Ascending aorta (tissue), 2 donors: ENCODE results near the gene TCERG1L. TPM values are rescaled to one million over a fixed set of nuclear protein-coding genes. Genes with fewer than 3 reads are reported as not detected.

Experiments
- DNase-seq, 2 donors: peaks; one replicate each; pipeline ENCODE4 v3.0.0-alpha.2; 2019; ENCODE audit warnings: low spot score in 2 of 2
- H3K27ac ChIP-seq, 2 donors: fragments of 200-600 bp; sonication (generic); one replicate each; pipeline ENCODE4 v1.5.1; 2016 to 2017; ENCODE audit warnings: mild to moderate bottlenecking in 1 of 2
- H3K27me3 ChIP-seq: fragments of 200-600 bp; sonication (generic); one replicate; pipeline ENCODE4 v1.5.1; 2017
- H3K36me3 ChIP-seq, 2 donors: fragments of 200-600 bp; sonication (generic); one replicate each; pipeline ENCODE4 v1.5.1; 2016
- H3K4me1 ChIP-seq, 2 donors: fragments of 200-600 bp; sonication (generic); one replicate each; pipeline ENCODE4 v1.5.1; 2016 to 2017; ENCODE audit warnings: mild to moderate bottlenecking in 1 of 2
- H3K4me3 ChIP-seq, 2 donors: fragments of 200-600 bp; sonication (generic); one replicate each; pipeline ENCODE4 v1.5.1; 2016 to 2017; ENCODE audit warnings: mild to moderate bottlenecking in 1 of 2
- H3K9me3 ChIP-seq, 2 donors: fragments of 200-600 bp; sonication (generic); one replicate each; pipeline ENCODE4 v1.5.1; 2016
- intact Hi-C: fragments of 100-400 bp; cut with DNase I; formaldehyde crosslinking; loops from one replicate; pipeline ENCODE4 v1.15.1; 2023
- total RNA-seq: library from RNA; depleted of rRNA; stranded (reverse); fragments of >200 nt; gene quantifications from one replicate; pipeline ENCODE4 v1.1.0, GENCODE V29; 2016
- TF ChIP-seq, protein P1 (sequence below), 3 experiments: fragments of 200-600 bp in 2 of 3; fragments of 450-650 bp in 1 of 3; sonication (generic) in 2 of 3; IDR thresholded peaks; one replicate each; pipeline ENCODE4 v1.5.1; 2016 to 2019; ENCODE audit warnings: antibody characterized with exemption in 3 of 3, mild to moderate bottlenecking in 1 of 3, moderate library complexity in 1 of 3

TCERG1L gene
- total RNA-seq, 1 donor from 2014 or later: not detected

DNA sequence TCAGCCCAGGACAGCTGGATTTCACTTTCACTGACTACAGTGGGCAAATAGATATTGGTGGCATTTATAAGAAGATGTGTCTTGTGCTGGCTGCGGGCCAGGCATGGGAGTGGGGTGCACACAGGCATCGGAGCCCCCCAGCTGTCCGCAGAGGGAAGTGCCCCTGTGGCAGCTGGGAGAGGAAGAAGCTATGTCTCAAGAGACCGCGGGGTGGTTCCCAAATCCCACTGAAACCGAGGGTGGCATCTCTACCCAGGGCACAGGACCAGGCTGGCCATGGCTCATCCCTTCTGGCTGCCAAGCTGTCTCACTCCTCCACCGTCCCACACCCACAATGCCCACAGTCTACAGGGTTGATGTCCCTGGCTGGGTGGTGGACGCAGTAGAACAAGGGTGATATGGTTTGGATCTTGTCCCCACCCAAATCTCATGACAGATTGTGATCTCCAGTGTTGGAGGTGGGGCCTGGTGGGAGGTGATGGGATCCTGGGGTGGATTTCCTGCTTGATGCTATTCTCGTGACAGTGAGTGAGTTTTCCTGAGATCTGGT lies 94.8 kb downstream of the TCERG1L start:
- TF ChIP-seq, protein P1, sequence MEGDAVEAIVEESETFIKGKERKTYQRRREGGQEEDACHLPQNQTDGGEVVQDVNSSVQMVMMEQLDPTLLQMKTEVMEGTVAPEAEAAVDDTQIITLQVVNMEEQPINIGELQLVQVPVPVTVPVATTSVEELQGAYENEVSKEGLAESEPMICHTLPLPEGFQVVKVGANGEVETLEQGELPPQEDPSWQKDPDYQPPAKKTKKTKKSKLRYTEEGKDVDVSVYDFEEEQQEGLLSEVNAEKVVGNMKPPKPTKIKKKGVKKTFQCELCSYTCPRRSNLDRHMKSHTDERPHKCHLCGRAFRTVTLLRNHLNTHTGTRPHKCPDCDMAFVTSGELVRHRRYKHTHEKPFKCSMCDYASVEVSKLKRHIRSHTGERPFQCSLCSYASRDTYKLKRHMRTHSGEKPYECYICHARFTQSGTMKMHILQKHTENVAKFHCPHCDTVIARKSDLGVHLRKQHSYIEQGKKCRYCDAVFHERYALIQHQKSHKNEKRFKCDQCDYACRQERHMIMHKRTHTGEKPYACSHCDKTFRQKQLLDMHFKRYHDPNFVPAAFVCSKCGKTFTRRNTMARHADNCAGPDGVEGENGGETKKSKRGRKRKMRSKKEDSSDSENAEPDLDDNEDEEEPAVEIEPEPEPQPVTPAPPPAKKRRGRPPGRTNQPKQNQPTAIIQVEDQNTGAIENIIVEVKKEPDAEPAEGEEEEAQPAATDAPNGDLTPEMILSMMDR (IDR thresholded peaks at IDR 0.05): no peak
- Histone ChIP-seq H3K27ac (no peak overlapping the region), H3K4me1 (no peaks in the 10 kb centered on the region), H3K9me3 (no peaks in the 10 kb centered on the region), H3K27me3 (no peaks in the 10 kb centered on the region), H3K4me3 (no peak overlapping the region), H3K36me3 (no peaks in the 10 kb centered on the region)
- intact Hi-C loops: no loop called here
- DNase-seq: no peak

DNA sequence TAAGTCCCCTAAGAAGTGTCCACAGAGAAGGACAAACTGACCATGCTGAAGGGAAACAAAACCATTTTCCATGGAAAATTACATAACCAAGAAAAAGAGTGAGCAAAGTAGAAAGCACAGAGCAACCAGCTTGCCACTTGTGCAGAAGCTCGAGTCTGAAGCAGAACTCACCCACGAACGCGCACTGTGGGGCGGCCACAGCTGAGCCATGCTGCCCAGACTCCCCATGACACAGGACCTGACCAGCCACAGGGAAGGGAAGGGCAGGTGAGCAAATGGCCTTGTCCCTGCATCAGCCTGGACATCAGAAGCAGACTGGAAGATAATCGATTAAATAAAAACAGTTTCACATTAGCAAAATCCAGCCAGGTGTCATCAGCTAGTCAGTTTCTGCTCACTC lies 95.7 kb downstream of the TCERG1L start:
- TF ChIP-seq, protein P1 (IDR thresholded peaks at IDR 0.05): no peak
- Histone ChIP-seq H3K9me3 (no peaks in the 10 kb centered on the region), H3K4me3 (no peak overlapping the region), H3K36me3 (no peaks in the 10 kb centered on the region), H3K27ac (no peak overlapping the region), H3K27me3 (no peaks in the 10 kb centered on the region), H3K4me1 (no peaks in the 10 kb centered on the region)
- no peak for DNase-seq
- intact Hi-C loops: no loop called here

DNA sequence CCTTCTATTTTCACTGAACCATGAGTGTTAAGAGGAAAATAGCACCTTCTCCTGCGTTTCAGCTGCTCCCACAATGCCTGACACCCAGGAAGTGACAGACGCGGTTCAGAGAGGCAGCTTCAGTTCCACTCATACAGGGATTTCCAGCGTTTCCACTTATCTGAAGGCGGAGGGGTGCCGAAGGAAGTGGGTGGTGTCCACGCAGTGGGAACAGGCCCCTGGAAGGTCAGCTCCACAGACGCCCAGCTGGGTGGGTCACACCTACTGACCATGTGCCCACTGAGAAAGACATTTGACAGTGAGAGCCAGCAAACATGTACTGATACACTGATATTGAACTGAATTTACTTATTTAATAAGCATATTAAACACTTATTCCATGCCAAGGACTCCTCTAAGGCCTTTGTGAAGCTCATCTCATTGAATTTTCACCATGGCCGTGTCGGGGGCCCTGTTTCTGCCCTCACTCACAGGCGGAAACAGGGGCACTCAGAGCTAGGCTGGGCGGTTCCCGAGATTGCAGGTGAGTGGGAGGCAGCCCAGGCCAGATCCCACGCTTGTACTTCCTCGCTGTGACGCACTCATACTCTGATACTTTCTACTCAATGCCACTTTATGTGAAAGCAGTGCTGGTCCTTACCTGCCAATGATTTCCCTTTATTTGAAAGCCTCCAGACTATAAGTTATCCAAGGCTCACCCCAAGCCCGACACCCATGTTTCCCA lies 96.8 kb downstream of the TCERG1L start:
- peak in 1 of 2 donors; percentile 53 for DNase-seq
- TF ChIP-seq, protein P1 (IDR thresholded peaks at IDR 0.05): no peak
- intact Hi-C loops: no loop called here

DNA sequence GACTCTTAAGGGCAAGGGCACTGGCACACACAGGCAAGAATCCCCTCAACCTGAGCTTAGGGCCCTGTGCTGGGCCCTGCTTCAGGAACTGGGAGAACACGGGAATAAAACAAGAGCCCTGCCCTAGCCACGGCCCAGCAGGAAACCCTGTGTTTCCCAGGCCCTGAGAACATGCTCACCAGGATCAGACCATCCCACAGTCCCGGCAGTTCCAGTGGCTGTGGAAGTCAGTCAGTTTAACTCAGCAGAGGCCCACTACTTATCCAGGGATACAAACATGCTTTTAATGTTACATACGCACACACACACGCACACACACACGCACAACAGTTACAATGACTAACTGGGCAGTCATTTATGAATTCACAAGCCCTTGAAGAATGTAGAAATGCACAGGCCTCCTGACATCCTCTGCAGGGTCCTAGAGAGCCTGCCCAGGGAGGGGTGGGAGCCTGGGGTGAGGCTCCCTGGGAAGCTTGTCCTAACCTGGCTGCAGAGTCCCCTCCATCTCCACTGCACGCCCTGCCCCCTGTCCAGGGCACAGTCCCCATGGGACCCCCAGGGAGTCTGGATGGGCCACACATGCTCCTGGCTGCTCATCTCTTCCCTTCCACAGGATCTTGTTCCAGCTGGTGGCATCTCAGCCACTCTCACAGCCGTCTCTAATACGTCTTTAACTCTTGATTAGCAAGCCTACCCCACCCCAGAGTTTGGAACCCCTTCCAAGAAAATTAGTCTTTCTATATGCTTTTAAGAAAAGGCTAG lies 97.6 kb downstream of the TCERG1L start:
- H3K4me3 ChIP-seq: no peak overlapping the region
- TF ChIP-seq, protein P1 (IDR thresholded peaks at IDR 0.05): no peak
- H3K9me3 ChIP-seq: no peaks in the 10 kb centered on the region
- intact Hi-C loops: no loop called here
- no peaks in the 10 kb centered on the region for H3K4me1 ChIP-seq
- no peak overlapping the region for H3K27ac ChIP-seq
- peak in 1 of 2 donors; percentile 33 for DNase-seq
- H3K36me3 ChIP-seq: no peaks in the 10 kb centered on the region
- no peaks in the 10 kb centered on the region for H3K27me3 ChIP-seq

More for the DNA sequence above, 96.8 kb downstream of the TCERG1L start:
- Histone ChIP-seq H3K36me3 (no peaks in the 10 kb centered on the region), H3K4me3 (no peak overlapping the region), H3K27ac (no peak overlapping the region), H3K9me3 (no peaks in the 10 kb centered on the region), H3K4me1 (no peaks in the 10 kb centered on the region), H3K27me3 (no peaks in the 10 kb centered on the region)

DNA sequence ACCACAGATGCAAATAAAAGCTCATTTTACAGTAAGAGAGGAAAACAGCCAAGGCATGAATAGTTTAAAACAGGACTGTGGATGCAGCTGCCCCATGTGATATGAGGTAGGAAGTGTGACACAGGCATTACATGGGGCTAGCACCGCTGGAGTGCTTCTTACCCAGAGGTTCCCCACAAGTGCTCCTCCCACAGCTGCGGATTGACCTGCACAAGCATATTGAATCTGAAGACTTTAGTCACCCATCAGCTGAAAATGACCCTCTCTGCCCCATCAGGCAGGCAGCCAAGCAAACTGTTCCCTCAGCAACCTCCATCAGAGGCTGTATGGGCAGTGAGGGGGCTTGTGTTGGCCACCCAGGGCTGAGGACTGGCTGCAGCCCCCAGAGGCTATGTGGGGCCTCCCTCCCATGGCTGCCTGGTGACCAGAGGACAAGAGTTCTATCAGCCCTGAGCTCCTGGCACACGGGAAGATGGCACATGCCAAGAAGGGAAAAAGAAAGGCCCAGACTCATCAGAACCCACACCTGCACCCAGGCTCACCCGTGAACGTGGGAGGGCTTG lies 98.7 kb downstream of the TCERG1L start:
- H3K27me3 ChIP-seq: no peaks in the 10 kb centered on the region
- H3K36me3 ChIP-seq: no peaks in the 10 kb centered on the region
- no peak overlapping the region for H3K27ac ChIP-seq
- H3K4me1 ChIP-seq: no peaks in the 10 kb centered on the region
- H3K9me3 ChIP-seq: no peaks in the 10 kb centered on the region
- intact Hi-C loops: no loop called here
- H3K4me3 ChIP-seq: no peak overlapping the region
- peak in 1 of 2 donors; percentile 28 for DNase-seq
- TF ChIP-seq, protein P1 (IDR thresholded peaks at IDR 0.05): no peak
